GM21447 (cell line): ENCODE measurements around the gene PPP1CB.

Experiments used
- ATAC-seq: cut with Tn5 transposase; IDR thresholded peaks from one replicate; pipeline ENCODE4 v1.9.1; 2021; ENCODE audit not compliant: unreplicated experiment

The PPP1CB gene

DNA sequence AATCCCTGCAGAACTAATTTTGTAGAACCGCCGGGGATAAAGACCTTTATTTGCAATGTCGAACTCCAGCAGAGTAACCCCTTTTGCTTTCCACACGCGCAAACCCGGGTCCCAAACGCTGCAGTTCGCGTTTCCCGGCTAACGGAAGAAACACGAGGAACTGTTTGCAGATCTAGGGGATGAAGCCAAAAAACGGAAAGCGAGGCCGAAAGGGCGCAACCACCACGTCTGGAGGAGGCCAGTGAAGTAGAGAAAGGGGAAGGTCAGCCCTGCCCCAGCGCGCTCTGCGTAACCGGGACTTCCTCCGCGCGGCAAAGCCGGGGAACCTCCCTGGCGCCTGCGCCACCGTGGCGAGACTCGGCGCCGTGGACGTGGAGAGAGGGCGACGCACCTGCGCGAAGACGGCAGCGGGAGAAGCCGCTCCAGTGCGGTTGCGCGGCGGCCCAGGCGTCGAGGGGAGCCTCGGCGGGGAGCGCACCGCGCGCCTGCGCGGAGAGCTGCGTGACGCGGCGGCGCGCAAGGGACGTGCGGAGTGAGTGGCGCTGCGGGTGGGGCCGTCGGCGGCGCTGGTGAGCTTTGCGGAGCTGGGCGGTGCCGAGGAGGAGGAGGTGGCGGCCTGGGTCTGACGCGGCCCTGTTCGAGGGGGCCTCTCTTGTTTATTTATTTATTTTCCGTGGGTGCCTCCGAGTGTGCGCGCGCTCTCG is at the start of gene PPP1CB:
TSS of gene PPP1CB (plus strand) at position 579 of the 704 bp plus-strand sequence. CDS start 295 bp downstream, outside the sequence.
- peak; percentile 80 for ATAC-seq

DNA sequence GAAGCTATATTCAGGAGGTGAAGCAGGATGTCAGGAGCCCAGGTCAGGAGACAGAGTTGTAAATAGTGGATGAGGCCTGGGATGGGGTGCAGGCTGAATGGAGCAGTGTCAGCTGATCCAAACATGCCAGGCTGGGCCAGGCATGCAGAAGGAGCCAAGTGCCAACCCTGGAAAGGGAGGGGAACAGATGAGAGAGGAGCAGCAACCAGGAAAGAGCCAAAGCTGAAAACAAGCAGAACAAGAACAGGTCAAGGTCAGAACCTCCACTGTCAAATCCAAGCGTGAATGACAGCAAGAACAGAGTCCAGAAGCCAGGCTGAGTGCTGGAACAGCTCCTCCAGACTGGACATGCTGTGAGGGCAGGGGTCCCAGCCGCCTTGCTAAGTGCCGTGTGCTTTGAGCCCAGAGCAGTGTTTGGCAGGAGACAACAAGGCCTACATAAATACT is 49.2 kb upstream of the PPP1CB start:
- ATAC-seq = no peak

DNA sequence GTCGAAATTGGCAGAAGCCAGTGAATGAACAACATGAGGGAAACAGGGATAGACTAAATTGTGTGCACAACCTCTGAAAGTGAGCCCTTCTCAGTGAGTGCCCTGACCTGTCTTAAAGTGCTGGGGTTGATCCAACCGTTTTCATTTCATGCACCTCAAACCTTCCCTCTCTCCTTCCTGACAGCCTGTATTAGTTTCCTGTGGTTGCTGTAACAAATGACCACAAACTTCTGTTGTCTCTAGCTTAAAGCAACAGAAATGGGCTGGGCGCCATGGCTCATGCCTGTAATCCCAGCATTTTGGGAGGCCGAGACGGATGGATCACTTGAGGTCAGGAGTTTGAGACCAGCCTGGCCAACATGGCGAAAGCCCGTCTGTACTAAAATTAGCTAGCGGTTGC is 48.8 kb upstream of the PPP1CB start:
- ATAC-seq = no peak

DNA sequence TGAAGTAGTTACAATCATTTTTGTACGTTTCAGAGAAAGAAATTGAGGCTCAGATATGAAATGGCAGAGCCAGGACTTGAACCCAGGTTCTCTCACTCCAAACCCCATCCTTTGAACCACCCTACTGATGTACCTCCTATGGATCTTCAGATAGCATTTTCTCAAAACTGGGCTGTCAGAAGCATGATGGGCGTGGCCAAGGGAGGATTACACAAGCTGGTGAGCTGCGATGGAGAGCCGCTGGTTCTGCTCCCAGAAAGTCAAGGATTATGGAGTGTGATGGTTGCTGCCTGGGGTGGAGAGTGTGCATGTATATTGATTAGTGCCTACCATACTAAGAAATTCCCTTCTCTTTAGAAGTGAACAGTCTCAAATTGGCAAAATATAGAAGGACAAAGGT is 47.0 kb upstream of the PPP1CB start:
- ATAC-seq = no peak

DNA sequence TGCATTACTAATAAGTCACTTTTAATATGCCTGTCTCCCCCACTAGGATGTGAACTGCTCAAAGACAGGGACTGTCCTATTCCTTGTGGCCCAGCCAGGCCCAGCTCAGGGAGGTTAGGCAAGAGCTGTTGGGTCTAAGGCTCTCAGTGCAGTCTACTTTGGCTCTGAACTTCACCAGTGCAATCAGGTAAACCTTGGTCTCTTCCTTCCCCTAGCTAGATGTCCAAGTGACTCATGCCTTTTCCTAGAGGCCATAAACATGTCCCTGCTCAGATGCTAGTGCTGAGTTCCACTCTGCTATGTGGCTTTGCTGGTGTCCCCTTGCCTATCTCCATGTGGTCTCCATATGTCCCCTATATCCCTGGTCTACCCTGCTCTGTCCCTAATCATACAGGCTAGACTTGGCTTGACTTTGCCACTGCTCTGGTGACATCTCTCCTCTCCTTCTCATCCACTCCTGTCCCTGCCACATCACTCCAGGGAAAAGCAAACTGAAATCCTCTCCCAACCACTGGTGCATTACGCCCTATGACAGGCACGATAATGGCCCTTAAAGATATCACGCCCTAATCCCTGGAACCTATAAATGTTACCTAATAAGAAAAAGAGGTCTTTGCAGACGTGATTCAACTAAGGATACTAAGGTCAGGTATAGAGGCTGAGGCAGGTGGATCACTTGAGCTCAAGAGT is 45.7 kb upstream of the PPP1CB start:
- no peak for ATAC-seq

DNA sequence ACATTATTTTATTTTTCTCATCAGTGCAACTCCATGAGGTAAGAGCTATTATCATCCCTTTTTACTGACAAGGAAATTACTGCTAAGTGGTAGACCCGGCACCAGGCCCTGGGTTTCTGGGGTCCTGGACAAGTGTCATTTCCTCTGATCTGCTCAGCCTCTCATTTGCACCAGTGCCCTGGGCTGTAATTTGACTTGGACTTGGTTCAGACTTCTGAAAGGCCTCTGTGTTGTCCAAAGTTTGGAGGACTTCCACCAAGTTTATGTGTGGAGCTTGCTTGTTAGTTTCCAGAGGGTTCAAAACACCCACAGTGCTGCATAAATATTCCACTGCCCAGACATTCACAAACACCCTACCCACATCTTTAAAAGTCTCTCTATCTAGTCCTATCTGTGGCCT is 44.0 kb upstream of the PPP1CB start:
- ATAC-seq = no peak

DNA sequence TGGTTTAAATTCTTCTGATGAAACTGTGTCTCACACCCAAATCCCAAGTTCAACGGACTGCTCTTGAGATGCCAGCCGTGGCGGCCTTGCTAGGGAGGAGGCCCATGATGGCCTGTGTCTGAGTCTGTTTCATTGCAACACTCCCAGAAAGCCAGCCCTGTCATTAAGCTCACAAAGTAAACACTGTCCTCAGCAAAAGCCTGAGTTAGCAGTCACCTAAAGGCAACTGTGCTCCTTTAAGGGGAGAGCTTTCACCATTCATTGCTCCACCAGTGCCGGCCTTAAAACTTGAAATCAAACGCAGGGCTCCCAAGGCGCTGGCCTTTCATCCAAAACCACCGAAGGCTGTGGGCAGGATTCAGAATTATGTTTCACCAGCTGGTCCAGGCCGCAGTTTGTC is 42.5 kb upstream of the PPP1CB start:
- ATAC-seq = no peak

DNA sequence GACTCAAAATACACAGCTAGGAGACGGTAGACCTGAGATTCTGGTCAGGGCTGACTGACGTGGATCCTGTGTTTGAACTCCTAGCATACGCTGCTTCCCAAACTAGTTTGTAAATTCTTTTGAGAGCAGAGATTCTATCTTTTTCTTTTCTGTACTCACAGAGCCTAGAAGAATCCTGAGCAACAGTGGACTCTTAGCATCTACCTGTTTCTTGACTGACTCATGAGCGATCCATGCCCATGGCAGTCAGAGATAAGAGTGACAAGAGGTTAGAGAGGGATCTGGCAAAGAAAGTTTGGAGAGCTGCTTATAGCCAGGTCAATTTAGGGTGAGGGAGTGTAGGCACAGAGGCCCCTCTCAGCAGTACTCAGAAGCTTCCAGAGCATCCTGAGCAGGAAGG is 41.1 kb upstream of the PPP1CB start:
- ATAC-seq = no peak

DNA sequence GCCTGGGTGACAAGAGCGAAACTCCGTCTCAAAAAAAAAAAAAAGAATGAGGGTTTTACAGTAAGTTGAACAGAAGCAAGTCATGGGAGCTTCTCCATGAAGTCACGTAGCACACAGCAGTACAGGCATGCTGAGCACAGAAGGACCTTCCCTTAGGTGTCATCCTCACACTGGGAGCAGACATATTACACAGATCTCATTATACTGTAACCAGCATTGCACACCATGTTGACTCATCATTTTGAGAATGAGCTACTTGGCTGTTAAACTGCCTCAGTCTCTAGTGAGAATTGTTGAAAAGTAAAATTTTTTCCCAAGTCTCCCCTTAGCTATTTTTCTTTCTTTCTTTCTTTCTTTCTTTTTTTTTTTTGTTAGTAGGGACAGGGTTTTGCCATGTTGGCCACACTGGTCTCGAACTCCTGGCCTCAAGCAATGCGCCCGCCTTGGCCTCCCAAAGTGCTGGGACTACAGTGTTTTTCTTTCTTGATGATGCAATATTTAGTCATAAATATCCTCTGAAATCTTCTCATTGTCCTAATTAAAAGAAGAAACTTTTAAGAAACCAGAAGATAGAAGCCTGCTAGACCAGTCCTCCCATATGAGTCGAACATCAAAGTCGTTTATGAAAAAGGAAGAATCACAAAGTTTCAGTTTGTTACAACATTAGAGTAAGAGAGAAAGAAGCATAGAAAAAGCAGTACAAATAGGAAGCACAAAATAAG is 37.9 kb upstream of the PPP1CB start:
- no peak for ATAC-seq

DNA sequence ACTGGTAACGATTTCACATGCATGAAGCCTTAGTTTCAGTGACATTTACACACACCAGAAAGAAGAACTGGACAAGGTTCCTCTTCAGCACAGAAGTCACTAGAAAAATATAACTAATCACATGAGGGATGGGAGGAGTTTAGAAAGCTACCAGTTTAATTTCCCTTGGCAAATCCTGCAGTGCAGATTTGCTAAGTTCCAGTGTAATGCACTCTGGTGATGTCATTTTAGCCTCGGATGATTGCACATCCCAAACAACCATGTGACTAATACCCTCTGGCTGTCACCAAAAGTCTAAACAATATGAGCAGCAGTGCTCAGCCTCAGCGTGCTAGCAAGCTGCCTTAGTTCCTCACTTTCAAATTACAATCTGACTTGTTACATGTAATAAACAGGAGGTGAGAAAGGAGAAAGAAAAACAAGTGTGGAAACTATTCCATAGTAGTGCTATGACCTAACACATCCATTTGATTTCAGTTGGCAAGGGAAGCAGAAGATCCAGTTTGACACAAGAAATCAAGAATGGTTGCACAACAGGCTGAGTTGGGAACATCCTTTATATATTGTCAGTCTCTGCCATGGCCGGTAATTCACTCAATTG is 35.3 kb upstream of the PPP1CB start:
- ATAC-seq = peak; percentile 66

DNA sequence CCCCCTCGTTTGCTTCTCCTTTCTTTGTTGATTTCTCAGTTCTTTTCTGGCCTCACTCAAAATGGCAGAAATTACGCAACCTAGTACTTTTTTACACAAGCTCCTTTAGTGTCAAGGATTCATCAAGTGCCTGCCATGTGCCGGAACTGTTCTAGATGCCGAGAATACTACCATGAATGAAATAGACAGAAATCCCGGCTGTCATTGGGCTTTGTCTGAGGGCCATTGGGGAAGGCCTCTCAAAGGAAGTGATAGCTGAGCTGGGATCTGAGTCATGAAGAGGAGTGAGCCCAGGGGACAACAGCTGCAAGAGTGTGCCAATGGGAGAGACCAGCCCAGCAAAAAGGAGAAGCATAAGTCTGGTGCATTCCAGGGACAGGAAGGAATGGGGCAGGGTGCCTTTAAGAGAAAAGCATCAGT is 34.3 kb upstream of the PPP1CB start:
- no peak for ATAC-seq

DNA sequence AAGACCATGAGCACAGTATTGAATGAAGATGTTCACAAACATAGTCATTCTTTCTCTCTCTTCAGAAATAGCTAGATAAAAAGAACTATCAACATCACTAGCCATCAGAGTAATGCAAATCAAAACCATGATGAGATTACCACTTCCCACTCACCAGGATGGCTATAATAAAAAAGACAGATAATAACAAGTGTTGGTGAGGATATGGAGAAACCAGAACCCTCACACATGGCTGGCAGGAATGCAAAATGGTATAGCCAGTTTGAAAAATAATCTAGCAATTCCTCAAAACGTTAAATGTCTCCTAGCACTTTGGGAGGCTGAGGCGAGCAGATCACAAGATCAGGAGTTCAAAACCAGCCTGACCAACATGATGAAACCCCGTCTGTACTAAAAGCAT is 31.3 kb upstream of the PPP1CB start:
- no peak for ATAC-seq

DNA sequence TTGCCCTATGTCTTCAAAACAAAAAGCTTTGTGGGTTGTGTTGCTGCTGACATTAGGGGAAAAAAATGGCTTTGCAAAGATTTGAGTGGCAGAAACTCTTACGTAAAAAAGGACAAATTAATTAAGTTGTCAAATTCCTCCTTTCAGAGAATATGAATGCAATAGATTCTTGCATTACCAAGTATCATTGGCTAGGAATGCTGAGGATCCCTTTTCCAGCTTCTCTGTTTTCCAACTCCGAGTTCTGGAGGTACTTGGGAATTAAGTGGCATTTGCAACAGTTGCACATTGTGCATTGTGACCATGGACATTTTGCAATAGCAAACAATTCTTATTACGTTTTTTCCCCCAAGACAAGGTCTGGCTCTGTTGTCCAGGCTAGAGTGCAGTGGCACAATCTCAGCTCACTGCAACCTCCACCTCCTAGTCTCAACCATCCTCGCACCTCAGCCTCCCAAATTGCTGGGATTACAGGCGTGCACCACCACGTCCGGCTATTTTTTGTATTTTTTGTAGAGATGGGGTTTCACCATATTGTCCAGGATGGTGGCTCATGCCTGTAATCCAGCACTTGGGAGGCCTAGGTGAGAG is 29.9 kb upstream of the PPP1CB start:
- ATAC-seq = no peak

DNA sequence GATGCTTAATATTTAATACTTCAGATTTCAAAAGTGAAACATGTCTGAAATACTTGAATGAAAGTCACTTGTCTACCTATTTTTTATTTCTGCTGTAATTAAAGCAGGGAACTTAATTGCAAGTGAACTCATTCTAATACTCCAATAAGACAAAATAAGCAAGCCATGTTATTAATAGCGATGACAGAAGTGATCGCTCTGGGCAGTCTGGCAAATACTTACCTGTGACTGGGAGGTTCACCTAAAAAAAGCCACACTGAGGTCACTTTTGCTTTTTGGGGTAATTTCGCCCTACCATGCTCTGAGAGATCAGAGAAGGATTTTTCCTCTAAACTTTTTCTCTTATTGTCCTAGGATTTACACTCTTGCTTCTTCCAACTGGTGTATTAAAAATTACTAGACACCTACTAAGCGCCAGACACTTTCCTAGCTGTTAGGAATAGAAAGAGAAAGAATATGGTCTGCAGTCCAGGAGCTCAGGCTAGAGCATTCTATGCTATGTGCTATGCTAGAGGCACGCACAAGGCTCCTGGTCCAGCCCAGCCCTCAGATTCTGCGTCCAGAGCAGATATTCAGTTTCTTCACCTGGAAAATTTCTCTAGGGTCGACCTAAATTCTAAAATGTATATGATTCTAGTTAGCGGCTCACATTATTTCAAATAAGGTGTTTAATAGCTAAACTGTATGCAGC is 26.5 kb upstream of the PPP1CB start:
- no peak for ATAC-seq

DNA sequence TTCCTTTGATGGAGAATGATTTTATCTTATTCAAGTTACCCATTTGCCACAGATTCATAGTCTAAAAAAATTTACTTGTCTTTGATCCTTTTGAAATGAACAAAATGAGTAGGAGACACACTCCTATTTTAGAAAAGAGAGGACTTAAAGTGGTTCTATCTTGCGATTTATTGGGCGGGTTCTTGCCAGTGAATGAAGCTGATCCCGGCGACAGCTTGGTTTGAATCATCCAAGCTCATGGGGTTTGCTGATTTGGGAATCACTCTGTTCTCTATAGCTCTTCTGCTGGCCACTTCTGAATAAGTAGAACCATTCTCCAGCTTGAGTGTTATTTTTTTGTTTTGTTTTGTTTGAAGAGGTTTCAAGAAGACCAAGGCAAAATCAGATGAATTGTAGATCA is 25.5 kb upstream of the PPP1CB start:
- no peak for ATAC-seq

DNA sequence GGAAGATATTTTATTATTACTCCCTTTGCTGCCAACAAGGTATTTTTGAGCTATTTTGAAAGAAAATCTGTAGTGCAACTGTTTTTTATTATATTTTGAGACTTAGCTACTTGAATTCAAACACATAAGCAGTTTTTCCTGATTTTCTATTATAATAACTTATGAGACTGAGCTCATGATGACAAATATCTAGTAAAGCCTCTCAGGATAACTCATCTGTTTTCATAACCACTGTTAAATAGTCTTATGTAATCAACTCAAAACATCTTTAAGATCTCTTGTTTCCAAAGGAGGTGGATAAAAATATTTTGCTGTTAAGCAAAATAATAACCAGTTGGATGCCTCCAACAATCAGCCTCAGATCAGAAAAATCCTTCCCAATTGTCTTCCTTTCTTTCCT is 21.9 kb upstream of the PPP1CB start:
- no peak for ATAC-seq

DNA sequence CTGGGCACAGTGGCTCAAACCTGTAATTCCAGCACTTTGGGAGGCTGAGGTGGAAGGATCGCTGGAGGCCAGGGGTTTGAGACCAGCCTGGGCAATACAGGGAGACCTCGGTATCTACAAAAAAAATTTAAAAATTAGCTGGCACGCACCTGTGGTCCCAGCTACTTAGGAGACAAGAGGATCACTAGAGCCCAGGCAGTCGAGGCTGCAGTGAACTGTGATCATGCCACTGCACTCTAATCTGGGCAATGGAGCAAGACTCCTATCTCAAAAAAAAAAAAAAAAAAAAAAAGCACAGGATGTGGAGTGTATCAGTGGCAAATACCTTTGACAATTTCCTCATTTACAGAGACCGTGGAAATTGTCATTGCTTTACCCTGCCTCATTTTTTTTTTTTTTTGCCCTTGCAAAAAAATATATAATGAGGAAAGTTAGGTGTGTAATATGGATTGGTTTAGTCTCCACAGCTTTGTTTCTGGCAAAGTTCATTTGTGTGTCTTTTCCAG is 20.9 kb upstream of the PPP1CB start:
- no peak for ATAC-seq

DNA sequence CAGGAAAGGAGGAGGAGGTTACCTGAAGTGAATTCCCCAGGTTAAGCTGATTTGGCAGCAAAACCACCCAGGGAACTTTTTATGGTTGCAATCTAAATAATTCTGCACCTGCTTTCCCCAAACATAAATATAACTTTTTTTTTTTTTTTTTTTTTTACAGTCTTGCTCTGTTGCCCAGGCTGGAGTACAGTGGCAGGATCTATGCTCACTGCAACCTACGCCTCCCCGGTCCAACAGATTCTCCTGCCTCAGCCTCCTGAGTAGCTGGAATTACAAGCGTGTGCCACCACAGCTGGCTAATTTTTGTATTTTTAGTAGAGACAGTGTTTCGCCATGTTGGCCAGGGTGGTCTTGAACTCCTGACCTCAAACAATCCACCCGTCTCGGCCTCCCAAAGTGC is 16.1 kb upstream of the PPP1CB start:
- ATAC-seq = no peak

DNA sequence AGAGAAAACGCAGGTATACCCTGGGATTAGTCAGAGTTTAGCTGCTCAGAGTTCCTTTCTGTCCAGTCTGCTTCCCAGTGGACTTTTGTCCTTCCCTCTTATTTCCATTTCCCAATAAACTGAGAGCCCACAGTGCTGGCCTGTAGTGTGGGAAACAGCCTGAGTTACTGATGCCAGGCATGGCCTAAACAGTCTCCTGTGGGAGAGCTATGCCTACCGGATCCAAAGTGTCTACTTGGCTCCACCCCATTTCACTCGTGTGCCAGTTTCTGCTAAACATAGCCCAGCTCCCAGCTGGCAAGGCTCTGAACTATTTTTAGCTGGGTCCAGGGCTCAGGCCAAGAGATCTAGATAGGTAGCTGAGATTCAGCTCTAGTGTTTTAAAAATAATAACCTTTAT is 15.6 kb upstream of the PPP1CB start:
- ATAC-seq = no peak

DNA sequence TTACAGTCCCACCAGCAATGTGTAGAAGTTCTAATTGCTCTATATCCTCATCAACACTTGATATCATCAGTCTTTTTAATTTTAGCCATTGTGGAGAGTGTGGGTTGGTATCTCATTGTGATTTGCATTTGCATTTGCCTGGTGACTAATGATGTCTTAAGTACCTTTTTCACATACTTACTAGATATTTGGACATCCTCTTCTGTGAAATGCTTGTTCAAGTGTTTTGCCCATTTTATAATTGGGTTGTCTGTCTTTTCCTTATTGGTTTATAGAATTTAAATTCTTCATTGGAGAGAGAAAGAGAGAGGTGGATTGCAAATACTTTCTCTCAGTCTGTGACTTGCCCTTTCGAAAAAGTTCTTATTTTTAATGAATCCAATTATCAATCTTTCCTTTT is 14.0 kb upstream of the PPP1CB start:
- no peak for ATAC-seq
